Esophagus muscularis mucosa (tissue), 4 donors: Measurements from ENCODE around the gene NCOR1. TPM values are rescaled to one million over a fixed set of nuclear protein-coding genes. Genes with fewer than 3 reads are reported as not detected.

ENCODE experiments used
- DNase-seq: peaks from one replicate; pipeline ENCODE4 v3.0.0-alpha.2; 2017; ENCODE audit errors: extremely low spot score
- H3K27ac ChIP-seq, 4 donors: fragments of 200-600 bp; sonication (generic); replicated peaks in 1 of 4; 1 replicate in 3 of 4; 2 replicates in 1 of 4; pipeline ENCODE4 v1.5.1; 2016 to 2019; ENCODE audit warnings: mild to moderate bottlenecking in 1 of 4
- H3K27me3 ChIP-seq, 4 donors: fragments of 200-600 bp; sonication (generic); one replicate each; pipeline versions ENCODE4 v1.5.1 to v1.6.0; 2016 to 2019
- H3K36me3 ChIP-seq, 4 donors: fragments of 200-600 bp; sonication (generic); one replicate each; pipeline ENCODE4 v1.5.1; 2016 to 2019
- H3K4me1 ChIP-seq, 4 donors: fragments of 200-600 bp; sonication (generic); one replicate each; pipeline ENCODE4 v1.5.1; 2016 to 2019
- H3K4me3 ChIP-seq, 4 donors: fragments of 200-600 bp; sonication (generic); 1 replicate in 2 of 4; 2 replicates in 2 of 4; pipeline ENCODE4 v1.5.1; 2016 to 2019; ENCODE audit warnings: mild to moderate bottlenecking in 4 of 4, moderate library complexity in 1 of 4
- H3K9me3 ChIP-seq, 4 donors: fragments of 200-600 bp; sonication (generic); 1 replicate in 3 of 4; 2 replicates in 1 of 4; pipeline ENCODE4 v1.5.1; 2016 to 2019
- CTCF ChIP-seq, 3 experiments: fragments of 200-600 bp in 2 of 3; fragments of 450-650 bp in 1 of 3; sonication (generic) in 2 of 3; IDR thresholded peaks; one replicate each; pipeline ENCODE4 v1.5.1; 2017 to 2019; ENCODE audit warnings: antibody characterized with exemption in 3 of 3, mild to moderate bottlenecking in 2 of 3, moderate library complexity in 1 of 3
- EP300 ChIP-seq: sonication (generic); formaldehyde crosslinking; IDR thresholded peaks from one replicate; pipeline ENCODE4 v1.6.1; 2017; ENCODE audit warnings: antibody characterized with exemption
- POLR2A ChIP-seq: fragments of 450-650 bp; IDR thresholded peaks from one replicate; pipeline ENCODE4 v1.6.1; 2017; ENCODE audit warnings: antibody characterized with exemption, moderate library complexity, mild to moderate bottlenecking, low read depth
- POLR2AphosphoS5 ChIP-seq, 2 donors: sonication (generic); formaldehyde crosslinking; IDR thresholded peaks; one replicate each; pipeline ENCODE4 v1.6.1; 2017; ENCODE audit warnings: antibody characterized with exemption in 2 of 2
- WGBS: methylation state at CpG from one replicate; pipeline ENCODE4 v1.1.5; 2018; 5-methylcytosine and 5-hydroxymethylcytosine counted together
- intact Hi-C: fragments of 100-400 bp; cut with DNase I; formaldehyde crosslinking; loops from one replicate; pipeline ENCODE4 v1.15.1; 2023
- small RNA-seq, 3 donors: library from RNA; depleted of rRNA; stranded (forward); fragments of <200 nt; gene quantifications; one replicate each; pipeline ENCODE3, GENCODE V24; 2016
- total RNA-seq, 4 donors: library from RNA; depleted of rRNA; stranded (reverse); fragments of >200 nt; gene quantifications; one replicate each; pipeline versions ENCODE4 v1.1.0 to v1.2.1, GENCODE V29; 2016

NCOR1 gene
- total RNA-seq, 4 donors from 2014 or later: 100 to 123 (median 109) TPM

- WGBS: 81% methylated on average over 6 of the region's 6 CpGs
- H3K36me3 ChIP-seq: peaks cover 0 to 42% (median 17%) of the 10 kb centered on the region in 4 donors
- H3K27me3 ChIP-seq: no peaks in the 10 kb centered on the region
- TF ChIP-seq POLR2AphosphoS5 (IDR thresholded peaks at IDR 0.05) (no peak), CTCF (IDR thresholded peaks at IDR 0.05) (no peak), POLR2A (no peak), EP300 (no peak)
- no peak for DNase-seq
- H3K4me3 ChIP-seq: no peak overlapping the region
- H3K9me3 ChIP-seq: no peaks in the 10 kb centered on the region
- H3K4me1 ChIP-seq: peaks cover 8 to 30% (median 26%) of the 10 kb centered on the region in 4 donors
- no peak overlapping the region for H3K27ac ChIP-seq
- intact Hi-C loops: loop anchor here (10.0 kb wide), 1 partner anchor 52 kb away; the partner anchor contains the start of gene ADORA2B
These were observed 219.0 kb downstream of the NCOR1 start for GRCh38 chr17:15996322-15996721.

- H3K27ac ChIP-seq: no peak overlapping the region
- no peaks in the 10 kb centered on the region for H3K27me3 ChIP-seq
- no peaks in the 10 kb centered on the region for H3K4me1 ChIP-seq
- intact Hi-C loops: no loop called here
- peaks cover 34 to 90% (median 80%) of the 10 kb centered on the region in 4 donors for H3K36me3 ChIP-seq
- TF ChIP-seq POLR2AphosphoS5 (IDR thresholded peaks at IDR 0.05) (no peak), CTCF (IDR thresholded peaks at IDR 0.05) (no peak), EP300 (no peak), POLR2A (no peak)
- no peak overlapping the region for H3K4me3 ChIP-seq
- 88% methylated on average over 5 of the region's 5 CpGs for WGBS
- no peak for DNase-seq
- no peaks in the 10 kb centered on the region for H3K9me3 ChIP-seq
These were observed 233.4 kb downstream of the NCOR1 start for GRCh38 chr17:15981646-15982580.

GRCh38 chr17:15981208-15981607, 234.1 kb downstream of the NCOR1 start:
- Histone ChIP-seq H3K4me3 (no peak overlapping the region), H3K9me3 (no peaks in the 10 kb centered on the region), H3K36me3 (peaks cover 33 to 90% (median 81%) of the 10 kb centered on the region in 4 donors), H3K27ac (no peak overlapping the region), H3K4me1 (no peaks in the 10 kb centered on the region), H3K27me3 (no peaks in the 10 kb centered on the region)
- intact Hi-C loops: no loop called here
- TF ChIP-seq EP300: no peak
- no peak for TF ChIP-seq POLR2AphosphoS5 (IDR thresholded peaks at IDR 0.05)
- TF ChIP-seq CTCF (IDR thresholded peaks at IDR 0.05): no peak
- TF ChIP-seq POLR2A: no peak
- WGBS: 44% methylated on average over 2 of the region's 2 CpGs
- no peak for DNase-seq

Small RNAs within 50 kb of the gene (small RNA-seq; reads per million reads assigned to genes)
- 0 reads per million in 3 donors for gene RNU6-314P
- gene RNU6-862P: 0 reads per million in 3 donors

Other genes with a start within 250 kb of the NCOR1 start
- 10 to 100 TPM; 16.2 to 22.7 (median 17.5) TPM for gene ZSWIM7, start 215.8 kb downstream of the NCOR1 start, total RNA-seq
- gene TTC19, start 215.7 kb downstream of the NCOR1 start, total RNA-seq: 10 to 100 TPM; 40.9 to 56.4 (median 50.5) TPM
- gene PIGL, start 1.7 kb upstream of the NCOR1 start, total RNA-seq: 10 to 100 TPM in 3 of 4 donors, 1 to 10 TPM in 1; 10.0 to 21.7 (median 16.5) TPM
- gene CENPV, start 137.9 kb upstream of the NCOR1 start, total RNA-seq: 10 to 100 TPM in 2 of 4 donors, 1 to 10 TPM in 2; 4.2 to 10.9 (median 8.2) TPM
- gene UBB, start 165.6 kb upstream of the NCOR1 start, total RNA-seq: 1,000 to 10,000 TPM in 2 of 4 donors, 100 to 1,000 TPM in 2; 713 to 1,130 (median 983) TPM
- gene TRPV2, start 200.0 kb upstream of the NCOR1 start, total RNA-seq: 10 to 100 TPM; 11.3 to 19.1 (median 17.7) TPM